Erythroblast (primary cell): Measurements from ENCODE around the gene ST3GAL3.

Experiments used
- DNase-seq, 2 experiments: peaks; one replicate each; lab custom pipeline; 2025; lab: John Stamatoyannopoulos, UW
- GATA1 ChIP-seq: IDR thresholded peaks from 2 replicates; pipeline ENCODE4 v1.6.1; 2011; ENCODE audit warnings: low read depth, mild to moderate bottlenecking, control low read depth, low read length, moderate library complexity
- POLR2A ChIP-seq: IDR thresholded peaks from 2 replicates; pipeline ENCODE4 v1.6.1; 2011; ENCODE audit warnings: mild to moderate bottlenecking, low read length

The ST3GAL3 gene

GRCh38 chr1:43754892-43755291 is 47.6 kb downstream of the ST3GAL3 start:
- TF ChIP-seq POLR2A: no peak
- no peak for TF ChIP-seq GATA1
- DNase-seq: no peak

GRCh38 chr1:43757343-43758053 is 50.2 kb downstream of the ST3GAL3 start:
- no peak for DNase-seq
- TF ChIP-seq GATA1 (no peak), POLR2A (no peak)

GRCh38 chr1:43760745-43761317 is 53.5 kb downstream of the ST3GAL3 start:
- TF ChIP-seq GATA1 (no peak), POLR2A (no peak)

GRCh38 chr1:43763497-43763973 is 56.2 kb downstream of the ST3GAL3 start:
- peak; percentile 77 to 85 for DNase-seq
- TF ChIP-seq GATA1: no peak
- no peak for TF ChIP-seq POLR2A

More at GRCh38 chr1:43760745-43761317, 53.5 kb downstream of the ST3GAL3 start:
- DNase-seq: peak; percentile 10 to 16

GRCh38 chr1:43764581-43764980 is 57.2 kb downstream of the ST3GAL3 start:
- no peak for DNase-seq
- TF ChIP-seq POLR2A (no peak), GATA1 (no peak)

GRCh38 chr1:43766086-43766784 is 58.9 kb downstream of the ST3GAL3 start:
- DNase-seq: no peak
- TF ChIP-seq GATA1 (no peak), POLR2A (no peak)

- TF ChIP-seq POLR2A: no peak
Observed at GRCh38 chr1:43766818-43767525, 59.6 kb downstream of the ST3GAL3 start.

GRCh38 chr1:43768168-43768567 is 60.8 kb downstream of the ST3GAL3 start:
- TF ChIP-seq POLR2A: no peak
- DNase-seq: no peak

More at GRCh38 chr1:43766818-43767525, 59.6 kb downstream of the ST3GAL3 start:
- no peak for DNase-seq

GRCh38 chr1:43769350-43769908 is 62.1 kb downstream of the ST3GAL3 start:
- no peak for TF ChIP-seq GATA1
- no peak for TF ChIP-seq POLR2A
- DNase-seq: no peak

GRCh38 chr1:43770111-43770510 is 62.8 kb downstream of the ST3GAL3 start:
- no peak for DNase-seq
- TF ChIP-seq POLR2A (no peak), GATA1 (no peak)

- TF ChIP-seq POLR2A (no peak), GATA1 (no peak)
- no peak for DNase-seq
Observed at GRCh38 chr1:43772978-43773377, 65.6 kb downstream of the ST3GAL3 start.

GRCh38 chr1:43773821-43774220 is 66.5 kb downstream of the ST3GAL3 start:
- no peak for DNase-seq
- TF ChIP-seq POLR2A (no peak), GATA1 (no peak)

GRCh38 chr1:43774359-43774758 is 67.0 kb downstream of the ST3GAL3 start:
- TF ChIP-seq GATA1 (no peak), POLR2A (no peak)
- peak in 1 of 2 experiments; percentile 16 for DNase-seq
